Measurements from ENCODE around the gene F2RL1.

F2RL1 gene

DNA sequence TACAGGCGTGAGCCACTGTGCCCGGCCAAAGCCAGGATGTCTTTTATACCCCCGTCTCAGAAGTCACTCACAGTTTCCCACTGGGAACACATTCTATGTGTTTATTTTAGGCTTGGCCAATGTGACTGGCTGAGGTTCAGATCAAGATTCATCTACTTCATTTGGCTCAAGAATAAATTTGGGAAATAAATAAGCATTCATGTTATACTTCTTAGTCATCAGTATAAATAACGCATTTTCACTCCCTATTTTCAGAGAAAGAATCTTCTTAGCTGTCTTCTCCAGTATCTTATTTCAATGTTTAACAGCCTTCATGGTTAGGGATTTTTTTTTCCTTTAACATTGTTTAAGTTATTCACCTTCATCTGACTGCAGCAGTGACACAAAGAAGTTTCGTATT, 42.8 kb downstream of the F2RL1 start:
- TF ChIP-seq, protein P1, sequence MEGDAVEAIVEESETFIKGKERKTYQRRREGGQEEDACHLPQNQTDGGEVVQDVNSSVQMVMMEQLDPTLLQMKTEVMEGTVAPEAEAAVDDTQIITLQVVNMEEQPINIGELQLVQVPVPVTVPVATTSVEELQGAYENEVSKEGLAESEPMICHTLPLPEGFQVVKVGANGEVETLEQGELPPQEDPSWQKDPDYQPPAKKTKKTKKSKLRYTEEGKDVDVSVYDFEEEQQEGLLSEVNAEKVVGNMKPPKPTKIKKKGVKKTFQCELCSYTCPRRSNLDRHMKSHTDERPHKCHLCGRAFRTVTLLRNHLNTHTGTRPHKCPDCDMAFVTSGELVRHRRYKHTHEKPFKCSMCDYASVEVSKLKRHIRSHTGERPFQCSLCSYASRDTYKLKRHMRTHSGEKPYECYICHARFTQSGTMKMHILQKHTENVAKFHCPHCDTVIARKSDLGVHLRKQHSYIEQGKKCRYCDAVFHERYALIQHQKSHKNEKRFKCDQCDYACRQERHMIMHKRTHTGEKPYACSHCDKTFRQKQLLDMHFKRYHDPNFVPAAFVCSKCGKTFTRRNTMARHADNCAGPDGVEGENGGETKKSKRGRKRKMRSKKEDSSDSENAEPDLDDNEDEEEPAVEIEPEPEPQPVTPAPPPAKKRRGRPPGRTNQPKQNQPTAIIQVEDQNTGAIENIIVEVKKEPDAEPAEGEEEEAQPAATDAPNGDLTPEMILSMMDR (IDR thresholded peaks at IDR 0.05; ENCODE audit: insufficient read depth, low read depth, low read length, missing control alignments): no peak
- no peak for DNase-seq (ENCODE audit: low read depth)
- H3K4me3 ChIP-seq (ENCODE audit: low read length): no peak overlapping the region

DNA sequence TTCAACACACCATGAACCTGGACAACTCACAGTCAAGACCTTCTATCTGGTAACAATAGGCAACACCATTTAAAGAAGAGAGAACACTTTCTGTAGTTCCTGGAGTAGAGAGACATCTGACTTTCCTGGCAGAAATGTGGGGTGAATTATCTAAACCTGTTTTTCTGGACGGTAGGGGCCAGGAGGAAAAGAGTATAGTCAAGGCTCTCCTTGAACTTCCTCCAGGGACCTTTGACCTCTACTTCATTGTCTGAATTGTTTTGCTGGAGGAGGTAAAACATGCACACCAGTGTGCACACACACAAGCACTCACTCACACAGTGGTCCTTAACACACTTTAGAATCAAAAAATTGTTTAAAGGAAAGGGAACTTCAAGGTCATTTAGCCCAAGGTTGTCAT, 44.2 kb downstream of the F2RL1 start:
- TF ChIP-seq, protein P1 (IDR thresholded peaks at IDR 0.05; ENCODE audit: insufficient read depth, low read depth, low read length, missing control alignments): no peak
- no peak overlapping the region for H3K4me3 ChIP-seq (ENCODE audit: low read length)

DNA sequence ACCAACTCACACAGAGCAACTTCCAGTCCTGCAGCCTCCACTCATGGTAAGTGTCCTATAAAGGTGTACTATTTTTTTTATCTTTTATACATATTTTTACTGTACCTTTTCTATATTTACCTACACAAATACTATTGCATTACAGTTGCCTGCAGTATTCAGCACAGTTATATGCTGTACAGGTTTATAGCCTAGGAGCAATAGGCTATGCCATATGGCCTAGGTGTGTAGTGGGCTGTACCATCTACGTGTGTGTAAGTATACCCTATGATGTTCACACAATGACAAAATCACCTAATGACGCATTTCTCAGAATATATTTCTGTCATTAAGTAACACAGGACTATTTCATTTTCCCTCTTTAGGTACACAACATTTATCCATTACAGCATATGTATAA, 47.7 kb downstream of the F2RL1 start:
- no peak for DNase-seq (ENCODE audit: low read depth)
- no peak overlapping the region for H3K4me3 ChIP-seq (ENCODE audit: low read length)
- TF ChIP-seq, protein P1 (IDR thresholded peaks at IDR 0.05; ENCODE audit: insufficient read depth, low read depth, low read length, missing control alignments): no peak

More for the DNA sequence above, 44.2 kb downstream of the F2RL1 start:
- peak; percentile 17 for DNase-seq (ENCODE audit: low read depth)

GRCh38 chr5:76867038-76867437, 48.2 kb downstream of the F2RL1 start:
- TF ChIP-seq, protein P1 (IDR thresholded peaks at IDR 0.05; ENCODE audit: insufficient read depth, low read depth, low read length, missing control alignments): no peak
- no peak overlapping the region for H3K4me3 ChIP-seq (ENCODE audit: low read length)
- no peak for DNase-seq (ENCODE audit: low read depth)

GRCh38 chr5:76867827-76868693, 49.2 kb downstream of the F2RL1 start:
- peak; percentile 69 for DNase-seq (ENCODE audit: low read depth)
- TF ChIP-seq, protein P1 (IDR thresholded peaks at IDR 0.05; ENCODE audit: insufficient read depth, low read depth, low read length, missing control alignments): peak; percentile 84
- H3K4me3 ChIP-seq (ENCODE audit: low read length): no peak overlapping the region

DNA sequence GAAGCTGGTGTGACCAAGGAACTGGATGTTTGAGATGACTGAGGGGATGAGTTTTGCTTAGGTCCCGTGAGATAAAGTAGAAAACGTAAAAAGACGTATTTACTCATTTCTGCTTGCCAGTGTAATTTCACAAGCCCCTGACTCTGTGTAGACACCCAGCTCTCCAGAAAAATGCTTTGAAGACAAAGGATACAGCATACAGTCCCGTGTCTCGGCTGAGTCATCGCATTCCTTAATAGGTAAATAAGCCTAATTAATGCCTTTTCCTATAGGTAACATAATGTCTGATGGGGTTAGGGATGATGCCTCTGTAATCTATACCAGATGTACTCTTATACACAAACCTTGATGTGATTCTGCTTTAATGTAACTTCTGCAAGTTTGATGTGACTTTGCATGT, 51.2 kb downstream of the F2RL1 start:
- TF ChIP-seq, protein P1 (IDR thresholded peaks at IDR 0.05; ENCODE audit: insufficient read depth, low read depth, low read length, missing control alignments): no peak
- peak; percentile 36 for DNase-seq (ENCODE audit: low read depth)
- H3K4me3 ChIP-seq (ENCODE audit: low read length): no peak overlapping the region
